ENCODE data around the gene VEGFA. TPM values are rescaled to one million over a fixed set of nuclear protein-coding genes. Genes with fewer than 3 reads are reported as not detected.

VEGFA gene
- total and polyA plus RNA-seq, 2 of the 8 experiments (the other 6 are each of a cell fraction or from before 2014, with no cell fraction given): 42.2 to 58.5 TPM

- no peak overlapping the region for H3K4ac ChIP-seq (replicated peaks; ENCODE audit: insufficient read length, low read depth, low read length)
- H3K9ac ChIP-seq (replicated peaks in 1 of 4; ENCODE audit: extremely low read depth in 1 of 4, low read depth in 3 of 4, low read length in 3 of 4): no peak overlapping the region; a peak in 1 of 7 replicates
- H2BK20ac ChIP-seq (ENCODE audit: low read length): no peak overlapping the region
- no peak overlapping the region for H3K14ac ChIP-seq (ENCODE audit: insufficient read length)
- H3K18ac ChIP-seq (ENCODE audit: extremely low read depth, low read length): no peak overlapping the region
- H2AK5ac ChIP-seq (ENCODE audit: low read depth, low read length): peak overlapping the region; percentile 86; the same call in 1 of the 2 replicates
- no peak overlapping the region for H4K8ac ChIP-seq (ENCODE audit: extremely low read depth, insufficient read depth, low read length)
- no peaks in the 10 kb centered on the region for H3K27me3 ChIP-seq (replicated peaks in 1 of 4; ENCODE audit: control insufficient read depth in 3 of 4, extremely low read depth in 1 of 4, insufficient read depth in 3 of 4, low read length in 3 of 4)
- no peak overlapping the region for H4K91ac ChIP-seq (replicated peaks; ENCODE audit: insufficient read length, low read length)
- no peak overlapping the region for H3K27ac ChIP-seq (ENCODE audit: low read depth, low read length)
- H4K5ac ChIP-seq (ENCODE audit: insufficient read length, low read depth, low read length): no peak overlapping the region
- DNase-seq (ENCODE audit: low read depth in 1 of 2, low spot score in 2 of 2) (peak in 1 of 2 experiments; percentile 2), FAIRE-seq (no peak)
- peaks cover 0 to 3% (median under 1%) of the 10 kb centered on the region in 4 experiments; a peak in 2 of 7 replicates for H3K4me1 ChIP-seq (replicated peaks in 1 of 4; ENCODE audit: control insufficient read depth in 3 of 4, insufficient read depth in 4 of 4, low read length in 3 of 4)
- no peak overlapping the region for H2BK15ac ChIP-seq (ENCODE audit: low read length)
- H2BK5ac ChIP-seq (ENCODE audit: low read depth, low read length): no peak overlapping the region
- H2AFZ ChIP-seq (ENCODE audit: low read length): no peak overlapping the region
- 87% methylated on average over 3 of the region's 3 CpGs; no CpG with 5 or more reads in 1 of the 2 experiments for WGBS, 2 experiments (ENCODE audit: extremely low coverage in 1 of 2, insufficient coverage in 1 of 2, insufficient read length in 1 of 2, insufficient replicate concordance in 2 of 2, low coverage in 1 of 2, low lambda C conversion rate in 2 of 2, missing lambda C conversion rate in 1 of 2)
- H3K23ac ChIP-seq (ENCODE audit: insufficient read length): no peak overlapping the region
- H2BK120ac ChIP-seq (replicated peaks; ENCODE audit: low read depth, low read length): no peak overlapping the region
- H3K23me2 ChIP-seq (ENCODE audit: low read depth, low read length): peaks cover 4% of the 10 kb centered on the region; the same call in 1 of the 2 replicates
- no peaks in the 10 kb centered on the region for H3K36me3 ChIP-seq (ENCODE audit: control insufficient read depth in 2 of 4, insufficient read depth in 4 of 4, low read length in 3 of 4)
- H2BK12ac ChIP-seq (ENCODE audit: low read depth, low read length): no peak overlapping the region; the same call in 1 of the 2 replicates
- POLR2A ChIA-PET (ENCODE audit: partially characterized antibody): interaction anchor here (0.8 to 1.3 kb wide), 5 partner anchors 11 to 76 kb away, joined by 3 read pairs; no protein-coding TSS in a partner anchor
- H3K4me3 ChIP-seq (ENCODE audit: extremely low read depth in 1 of 4, insufficient read depth in 2 of 4, low read depth in 3 of 4, low read length in 4 of 4): no peak overlapping the region
- H3K79me2 ChIP-seq (ENCODE audit: control insufficient read depth in 1 of 2, insufficient read depth in 2 of 2, low read length in 2 of 2): no peaks in the 10 kb centered on the region
- peak overlapping the region; percentile 96 for H3K56ac ChIP-seq (replicated peaks; ENCODE audit: insufficient read length, low read depth, low read length)
- peaks cover 0 to 3% of the 10 kb centered on the region in 2 experiments for H4K20me1 ChIP-seq (replicated peaks in 1 of 2; ENCODE audit: control insufficient read depth in 1 of 2, insufficient read depth in 2 of 2, low read length in 2 of 2)
- no peak overlapping the region for H3K4me2 ChIP-seq (ENCODE audit: insufficient read depth in 1 of 2, low read depth in 2 of 2, low read length in 2 of 2)
- 0 out of 2 replicates have a peak, but pooled peaks cover 2% of the 10 kb centered on the region for H3K79me1 ChIP-seq (ENCODE audit: low read depth, low read length)
- H3K9me3 ChIP-seq (ENCODE audit: insufficient read depth in 2 of 2, low read depth in 1 of 2, low read length in 1 of 2): no peaks in the 10 kb centered on the region
- CTCF ChIA-PET (ENCODE audit: partially characterized antibody): interaction anchor here (0.6 to 13.3 kb wide), 6 partner anchors 8 to 326 kb away, joined by 3 to 146 read pairs (median 7); no protein-coding TSS in a partner anchor
- TF ChIP-seq NRF1 (IDR thresholded peaks at IDR 0.05; ENCODE audit: low read depth, low read length) (no peak), CBX8 (IDR thresholded peaks at IDR 0.05; ENCODE audit: borderline replicate concordance, low read depth, low read length) (no peak), E2F6 (IDR thresholded peaks at IDR 0.05) (no peak), POLR2A (IDR thresholded peaks at IDR 0.05; ENCODE audit: control extremely low read depth in 1 of 2, low read depth in 2 of 2, low read length in 2 of 2) (no peak), TBP (IDR thresholded peaks at IDR 0.05; ENCODE audit: low read depth, low read length) (no peak), HDAC2 (IDR thresholded peaks at IDR 0.05; ENCODE audit: borderline replicate concordance in 1 of 2, low read depth in 2 of 2, low read length in 2 of 2) (no peak), SP2 (IDR thresholded peaks at IDR 0.05; ENCODE audit: low read length) (no peak), RXRA (IDR thresholded peaks at IDR 0.05; ENCODE audit: insufficient read depth, low read depth, low read length) (no peak), SP1 (IDR thresholded peaks at IDR 0.05; ENCODE audit: low read depth, low read length) (no peak), PHF8 (conservative IDR thresholded peaks at IDR 0.05; ENCODE audit: low read depth, low read length) (no peak), RFX5 (IDR thresholded peaks at IDR 0.05; ENCODE audit: borderline replicate concordance, low read depth, low read length) (no peak), EGR1 (IDR thresholded peaks at IDR 0.05; ENCODE audit: borderline replicate concordance, low read depth, low read length) (no peak), KDM1A (IDR thresholded peaks at IDR 0.05; ENCODE audit: borderline replicate concordance, low read length) (no peak)
Observed at GRCh38 chr6:43753570-43754183, 16.3 kb upstream of the VEGFA start.
